DOHH2 (cell line): ENCODE data around the gene AZIN2.

Experiments
- H3F3A ChIP-seq: fragments of 200-600 bp; sonication (generic), shearing (Covaris generic); 2 replicates; pipeline ENCODE4 v1.6.0; 2016; ENCODE audit warnings: antibody characterized with exemption, mild to moderate bottlenecking; ENCODE audit not compliant: control insufficient read depth, insufficient read depth
- H3K27ac ChIP-seq: fragments of 200-600 bp; sonication (generic); 2 replicates; pipeline ENCODE4 v1.5.1; 2014; ENCODE audit warnings: low read depth, mild to moderate bottlenecking, low read length, moderate library complexity
- H3K27me3 ChIP-seq: fragments of 200-600 bp; sonication (generic); 2 replicates; pipeline ENCODE4 v1.6.1; 2014; ENCODE audit warnings: mild to moderate bottlenecking, low read length, mixed read lengths; ENCODE audit not compliant: control insufficient read depth
- H3K36me3 ChIP-seq: fragments of 200-600 bp; sonication (generic); 2 replicates; pipeline ENCODE4 v1.6.1; 2014; ENCODE audit warnings: mild to moderate bottlenecking, low read length, moderate library complexity, mixed read lengths; ENCODE audit not compliant: control insufficient read depth
- H3K4me1 ChIP-seq: fragments of 200-600 bp; sonication (generic); 2 replicates; pipeline ENCODE4 v1.6.1; 2014; ENCODE audit warnings: mild to moderate bottlenecking, low read length, mixed read lengths; ENCODE audit not compliant: control insufficient read depth
- H3K4me2 ChIP-seq: fragments of 200-600 bp; sonication (generic); 2 replicates; pipeline ENCODE4 v1.6.0; 2014; ENCODE audit warnings: mild to moderate bottlenecking, low read length, moderate library complexity
- H3K4me3 ChIP-seq: fragments of 200-600 bp; sonication (generic); 2 replicates; pipeline ENCODE4 v1.5.1; 2014; ENCODE audit warnings: mild to moderate bottlenecking, low read length, mixed read lengths
- H3K79me2 ChIP-seq: fragments of 200-600 bp; sonication (generic); 2 replicates; pipeline ENCODE4 v1.6.1; 2014; ENCODE audit warnings: mild to moderate bottlenecking, low read length, mixed read lengths; ENCODE audit not compliant: control insufficient read depth
- H3K9me2 ChIP-seq: fragments of 200-600 bp; sonication (generic); replicated peaks from 2 replicates; pipeline ENCODE4 v1.6.1; 2014; ENCODE audit warnings: mild to moderate bottlenecking, low read length, mixed read lengths; ENCODE audit not compliant: control insufficient read depth
- H3K9me3 ChIP-seq: fragments of 200-600 bp; sonication (generic); 2 replicates; pipeline ENCODE4 v1.6.1; 2014; ENCODE audit warnings: antibody characterized with exemption, low read length, mixed read lengths; ENCODE audit not compliant: control insufficient read depth, insufficient read depth
- H4K20me1 ChIP-seq: fragments of 200-600 bp; sonication (generic); 2 replicates; pipeline ENCODE4 v1.6.0; 2014; ENCODE audit warnings: low read depth, mild to moderate bottlenecking, antibody characterized with exemption, low read length, moderate library complexity; ENCODE audit not compliant: control insufficient read depth, insufficient read depth
- EZH2phosphoT487 ChIP-seq: fragments of 200-600 bp; sonication (generic); IDR thresholded peaks from 2 replicates; pipeline ENCODE4 v1.6.1; 2017; ENCODE audit warnings: borderline replicate concordance, mild to moderate bottlenecking, antibody characterized with exemption, low read length, moderate library complexity, mixed read lengths
- TF ChIP-seq, protein P1 (sequence below): fragments of 200-600 bp; sonication (generic); IDR thresholded peaks from one replicate; pipeline ENCODE4 v1.5.1; 2014; ENCODE audit warnings: antibody characterized with exemption, mild to moderate bottlenecking, low read depth, low read length; ENCODE audit not compliant: poor library complexity, severe bottlenecking

The AZIN2 gene

GRCh38 chr1:33141216-33141615 lies 60.3 kb downstream of the AZIN2 start:
- H3F3A ChIP-seq: no peaks in the 10 kb centered on the region
- no peaks in the 10 kb centered on the region for H4K20me1 ChIP-seq
- H3K79me2 ChIP-seq: no peaks in the 10 kb centered on the region
- no peaks in the 10 kb centered on the region for H3K9me2 ChIP-seq
- no peaks in the 10 kb centered on the region for H3K9me3 ChIP-seq
- H3K27ac ChIP-seq: no peak overlapping the region
- no peak overlapping the region for H3K4me3 ChIP-seq
- H3K27me3 ChIP-seq: no peaks in the 10 kb centered on the region
- no peaks in the 10 kb centered on the region for H3K36me3 ChIP-seq
- no peaks in the 10 kb centered on the region for H3K4me1 ChIP-seq
- no peak overlapping the region for H3K4me2 ChIP-seq
- TF ChIP-seq, protein P1, sequence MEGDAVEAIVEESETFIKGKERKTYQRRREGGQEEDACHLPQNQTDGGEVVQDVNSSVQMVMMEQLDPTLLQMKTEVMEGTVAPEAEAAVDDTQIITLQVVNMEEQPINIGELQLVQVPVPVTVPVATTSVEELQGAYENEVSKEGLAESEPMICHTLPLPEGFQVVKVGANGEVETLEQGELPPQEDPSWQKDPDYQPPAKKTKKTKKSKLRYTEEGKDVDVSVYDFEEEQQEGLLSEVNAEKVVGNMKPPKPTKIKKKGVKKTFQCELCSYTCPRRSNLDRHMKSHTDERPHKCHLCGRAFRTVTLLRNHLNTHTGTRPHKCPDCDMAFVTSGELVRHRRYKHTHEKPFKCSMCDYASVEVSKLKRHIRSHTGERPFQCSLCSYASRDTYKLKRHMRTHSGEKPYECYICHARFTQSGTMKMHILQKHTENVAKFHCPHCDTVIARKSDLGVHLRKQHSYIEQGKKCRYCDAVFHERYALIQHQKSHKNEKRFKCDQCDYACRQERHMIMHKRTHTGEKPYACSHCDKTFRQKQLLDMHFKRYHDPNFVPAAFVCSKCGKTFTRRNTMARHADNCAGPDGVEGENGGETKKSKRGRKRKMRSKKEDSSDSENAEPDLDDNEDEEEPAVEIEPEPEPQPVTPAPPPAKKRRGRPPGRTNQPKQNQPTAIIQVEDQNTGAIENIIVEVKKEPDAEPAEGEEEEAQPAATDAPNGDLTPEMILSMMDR: no peak
- no peak for TF ChIP-seq EZH2phosphoT487

- Histone ChIP-seq H3K4me1 (no peaks in the 10 kb centered on the region), H3K27me3 (no peaks in the 10 kb centered on the region), H3K36me3 (no peaks in the 10 kb centered on the region), H3K4me3 (no peak overlapping the region), H3K4me2 (no peak overlapping the region), H3K9me2 (no peaks in the 10 kb centered on the region), H4K20me1 (no peaks in the 10 kb centered on the region), H3F3A (no peaks in the 10 kb centered on the region), H3K9me3 (no peaks in the 10 kb centered on the region), H3K27ac (no peak overlapping the region), H3K79me2 (no peaks in the 10 kb centered on the region)
- TF ChIP-seq EZH2phosphoT487: no peak
- TF ChIP-seq, protein P1: no peak
Observed at GRCh38 chr1:33141781-33142180, 60.8 kb downstream of the AZIN2 start.

DNA sequence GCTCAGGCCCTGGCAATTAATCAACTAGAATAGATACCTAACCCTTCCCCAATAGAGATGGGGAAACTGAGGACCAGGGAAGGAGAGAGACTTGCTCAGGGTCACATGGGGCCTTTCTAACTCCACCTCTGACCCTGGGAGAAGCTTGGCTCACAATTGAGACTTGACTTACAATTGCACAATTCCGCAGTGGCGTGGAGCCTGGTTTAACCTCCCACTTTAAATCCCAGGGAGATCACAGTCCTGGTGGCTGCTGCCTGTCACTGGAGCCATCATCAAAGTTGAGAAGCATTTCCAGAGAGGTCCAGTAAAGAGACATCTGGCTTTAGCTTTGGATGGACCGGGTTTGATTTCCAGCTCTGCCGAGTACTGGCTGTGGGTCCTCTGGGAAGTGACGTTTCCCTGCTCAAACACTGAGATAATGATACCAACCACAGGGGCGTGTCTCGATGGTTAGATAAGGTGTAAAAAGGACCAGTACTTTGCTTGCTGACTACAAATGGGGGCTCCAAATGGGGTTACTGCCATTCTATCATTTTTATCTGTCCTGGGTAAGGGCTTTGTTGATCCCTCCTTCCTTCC lies 61.6 kb downstream of the AZIN2 start:
- TF ChIP-seq, protein P1: no peak
- no peak for TF ChIP-seq EZH2phosphoT487

More for the DNA sequence above, 61.6 kb downstream of the AZIN2 start:
- Histone ChIP-seq H3K4me2 (no peak overlapping the region), H3K27ac (no peak overlapping the region), H3K79me2 (no peaks in the 10 kb centered on the region), H3K4me3 (no peak overlapping the region), H3K4me1 (no peaks in the 10 kb centered on the region), H3K27me3 (no peaks in the 10 kb centered on the region), H3K36me3 (no peaks in the 10 kb centered on the region), H3F3A (no peaks in the 10 kb centered on the region), H4K20me1 (no peaks in the 10 kb centered on the region), H3K9me2 (no peaks in the 10 kb centered on the region), H3K9me3 (no peaks in the 10 kb centered on the region)
